ENCODE data around the gene GPX3. TPM values are rescaled to one million over a fixed set of nuclear protein-coding genes. Genes with fewer than 3 reads are reported as not detected.

GPX3 gene
- total and polyA plus RNA-seq, 2 of the 8 experiments (the other 6 are each of a cell fraction or from before 2014, with no cell fraction given): 27.8 to 77.9 TPM

- peaks cover 0 to 8% (median 5%) of the 10 kb centered on the region in 4 experiments; a peak in 6 of 7 replicates for H3K27me3 ChIP-seq (replicated peaks in 1 of 4; ENCODE audit: control insufficient read depth in 3 of 4, extremely low read depth in 1 of 4, insufficient read depth in 3 of 4, low read length in 3 of 4)
- H2BK12ac ChIP-seq (ENCODE audit: low read depth, low read length): no peak overlapping the region
- no peak overlapping the region for H2BK120ac ChIP-seq (replicated peaks; ENCODE audit: low read depth, low read length)
- H3K79me1 ChIP-seq (ENCODE audit: low read depth, low read length): no peaks in the 10 kb centered on the region
- H3K9ac ChIP-seq (replicated peaks in 1 of 4; ENCODE audit: extremely low read depth in 1 of 4, low read depth in 3 of 4, low read length in 3 of 4): no peak overlapping the region
- no peaks in the 10 kb centered on the region for H3K36me3 ChIP-seq (ENCODE audit: control insufficient read depth in 2 of 4, insufficient read depth in 4 of 4, low read length in 3 of 4)
- H2AK5ac ChIP-seq (ENCODE audit: low read depth, low read length): no peak overlapping the region
- peaks cover 0 to 1% (median 0%) of the 10 kb centered on the region in 4 experiments; a peak in 1 of 7 replicates for H3K4me1 ChIP-seq (replicated peaks in 1 of 4; ENCODE audit: control insufficient read depth in 3 of 4, insufficient read depth in 4 of 4, low read length in 3 of 4)
- FAIRE-seq (no peak), DNase-seq (ENCODE audit: low read depth in 1 of 2, low spot score in 2 of 2) (no peak)
- H3K23me2 ChIP-seq (ENCODE audit: low read depth, low read length): peaks cover 8% of the 10 kb centered on the region; the same call in 1 of the 2 replicates
- no peak overlapping the region for H4K5ac ChIP-seq (ENCODE audit: insufficient read length, low read depth, low read length)
- no peaks in the 10 kb centered on the region for H3K9me3 ChIP-seq (ENCODE audit: insufficient read depth in 2 of 2, low read depth in 1 of 2, low read length in 1 of 2)
- no peak overlapping the region for H3K23ac ChIP-seq (ENCODE audit: insufficient read length)
- POLR2A ChIA-PET (ENCODE audit: partially characterized antibody): no interaction called here
- no peak overlapping the region for H3K4ac ChIP-seq (replicated peaks; ENCODE audit: insufficient read length, low read depth, low read length)
- no peak overlapping the region for H2BK5ac ChIP-seq (ENCODE audit: low read depth, low read length)
- WGBS, 2 experiments (ENCODE audit: extremely low coverage in 1 of 2, insufficient coverage in 1 of 2, insufficient read length in 1 of 2, insufficient replicate concordance in 2 of 2, low coverage in 1 of 2, low lambda C conversion rate in 2 of 2, missing lambda C conversion rate in 1 of 2): 86% methylated on average over 5 of the region's 5 CpGs; no CpG with 5 or more reads in 1 of the 2 experiments
- H4K8ac ChIP-seq (ENCODE audit: extremely low read depth, insufficient read depth, low read length): peak overlapping the region; percentile 6; the same call in 1 of the 2 replicates
- no peak overlapping the region for H2BK15ac ChIP-seq (ENCODE audit: low read length)
- CTCF ChIA-PET (ENCODE audit: partially characterized antibody): interaction anchor here (0.8 to 10.1 kb wide), 7 partner anchors 9 to 148 kb away, joined by 3 to 105 read pairs (median 5); no protein-coding TSS in a partner anchor
- no peak overlapping the region for H3K4me2 ChIP-seq (ENCODE audit: insufficient read depth in 1 of 2, low read depth in 2 of 2, low read length in 2 of 2)
- no peaks in the 10 kb centered on the region for H3K79me2 ChIP-seq (ENCODE audit: control insufficient read depth in 1 of 2, insufficient read depth in 2 of 2, low read length in 2 of 2)
- no peak overlapping the region for H3K18ac ChIP-seq (ENCODE audit: extremely low read depth, low read length)
- no peaks in the 10 kb centered on the region for H4K20me1 ChIP-seq (replicated peaks in 1 of 2; ENCODE audit: control insufficient read depth in 1 of 2, insufficient read depth in 2 of 2, low read length in 2 of 2)
- no peak overlapping the region for H3K27ac ChIP-seq (ENCODE audit: low read depth, low read length)
- no peak overlapping the region for H2BK20ac ChIP-seq (ENCODE audit: low read length)
- no peak overlapping the region for H2AFZ ChIP-seq (ENCODE audit: low read length)
- no peak overlapping the region for H3K4me3 ChIP-seq (ENCODE audit: extremely low read depth in 1 of 4, insufficient read depth in 2 of 4, low read depth in 3 of 4, low read length in 4 of 4)
- no peak overlapping the region for H4K91ac ChIP-seq (replicated peaks; ENCODE audit: insufficient read length, low read length)
- H3K14ac ChIP-seq (ENCODE audit: insufficient read length): no peak overlapping the region
- no peak overlapping the region for H3K56ac ChIP-seq (replicated peaks; ENCODE audit: insufficient read length, low read depth, low read length)
- TF ChIP-seq KDM5A (IDR thresholded peaks at IDR 0.05; ENCODE audit: low read length) (no peak), HDAC6 (IDR thresholded peaks at IDR 0.05; ENCODE audit: low read depth, low read length) (no peak), ATF2 (IDR thresholded peaks at IDR 0.05; ENCODE audit: low read length) (no peak), ATF3 (IDR thresholded peaks at IDR 0.05; ENCODE audit: insufficient read depth, low read depth, low read length) (no peak), TAF7 (optimal IDR thresholded peaks at IDR 0.05; ENCODE audit: borderline replicate concordance, low read depth, low read length) (no peak), NANOG (IDR thresholded peaks at IDR 0.05; ENCODE audit: insufficient read depth, low read depth, low read length, poor library complexity, severe bottlenecking) (no peak), CREB1 (IDR thresholded peaks at IDR 0.05) (no peak)
These were observed 3.7 kb upstream of the GPX3 start for GRCh38 chr5:151016700-151017099.
